ENCODE data around the gene PEPD. TPM values are rescaled to one million over a fixed set of nuclear protein-coding genes. Genes with fewer than 3 reads are reported as not detected.

The PEPD gene
- polyA plus RNA-seq, 6 donors from 2014 or later, result 83.7 to 143 (median 95.4) TPM

- ATAC-seq (ENCODE audit: low read depth in 2 of 2) (no peak), DNase-seq (no peak)
- Mint-ChIP-seq H3K4me1 (peaks cover 7 to 14% (median 8%) of the 10 kb centered on the region in 3 donors), H3K9me3 (no peaks in the 10 kb centered on the region), H3K4me3 (peak overlapping the region in 1 of 8 donors; percentile 15), H3K27me3 (no peaks in the 10 kb centered on the region), H3K27ac (peak overlapping the region in 1 of 6 donors; percentile 72), H3K36me3 (no peaks in the 10 kb centered on the region)
Observed at GRCh38 chr19:33414667-33415605, 106.7 kb downstream of the PEPD start.

GRCh38 chr19:33413868-33414666 is 107.5 kb downstream of the PEPD start:
- Mint-ChIP-seq H3K4me1 (peaks cover 7 to 14% (median 8%) of the 10 kb centered on the region in 3 donors), H3K27me3 (no peaks in the 10 kb centered on the region), H3K4me3 (no peak overlapping the region), H3K27ac (no peak overlapping the region), H3K9me3 (no peaks in the 10 kb centered on the region), H3K36me3 (no peaks in the 10 kb centered on the region)
- ATAC-seq (ENCODE audit: low read depth in 2 of 2), result no peak
- DNase-seq, result no peak

GRCh38 chr19:33413426-33413725 is 108.2 kb downstream of the PEPD start:
- DNase-seq, result no peak
- no peak overlapping the region for H3K4me3 Mint-ChIP-seq
- peaks cover 7 to 14% (median 8%) of the 10 kb centered on the region in 3 donors for H3K4me1 Mint-ChIP-seq
- H3K9me3 Mint-ChIP-seq, result no peaks in the 10 kb centered on the region
- H3K27ac Mint-ChIP-seq, result no peak overlapping the region
- no peak for ATAC-seq (ENCODE audit: low read depth in 2 of 2)
- no peaks in the 10 kb centered on the region for H3K36me3 Mint-ChIP-seq
- no peaks in the 10 kb centered on the region for H3K27me3 Mint-ChIP-seq

- no peak for DNase-seq
- no peak for ATAC-seq (ENCODE audit: low read depth in 2 of 2)
- Mint-ChIP-seq H3K36me3 (no peaks in the 10 kb centered on the region), H3K4me1 (peaks cover 7 to 14% (median 8%) of the 10 kb centered on the region in 3 donors), H3K4me3 (no peak overlapping the region), H3K27ac (peak overlapping the region in 2 of 6 donors; percentile 76 to 88), H3K9me3 (no peaks in the 10 kb centered on the region), H3K27me3 (no peaks in the 10 kb centered on the region)
Observed at GRCh38 chr19:33412601-33413425, 108.8 kb downstream of the PEPD start.

GRCh38 chr19:33411621-33412180 is 109.9 kb downstream of the PEPD start:
- Mint-ChIP-seq H3K36me3 (no peaks in the 10 kb centered on the region), H3K27me3 (no peaks in the 10 kb centered on the region), H3K9me3 (no peaks in the 10 kb centered on the region), H3K4me1 (peaks cover 5 to 10% (median 6%) of the 10 kb centered on the region in 3 donors), H3K27ac (no peak overlapping the region), H3K4me3 (no peak overlapping the region)
- DNase-seq (no peak), ATAC-seq (ENCODE audit: low read depth in 2 of 2) (no peak)

- ATAC-seq (ENCODE audit: low read depth in 2 of 2), result no peak
- H3K4me1 Mint-ChIP-seq, result peaks cover 0 to 6% (median 0%) of the 10 kb centered on the region in 3 donors
- H3K9me3 Mint-ChIP-seq, result no peaks in the 10 kb centered on the region
Observed at GRCh38 chr19:33410915-33411401, 110.6 kb downstream of the PEPD start.

GRCh38 chr19:33409906-33410685 is 111.5 kb downstream of the PEPD start:
- Mint-ChIP-seq H3K27ac (no peak overlapping the region), H3K36me3 (no peaks in the 10 kb centered on the region), H3K4me3 (no peak overlapping the region), H3K27me3 (no peaks in the 10 kb centered on the region), H3K9me3 (no peaks in the 10 kb centered on the region), H3K4me1 (peaks cover 0 to 6% (median 0%) of the 10 kb centered on the region in 3 donors)
- ATAC-seq (ENCODE audit: low read depth in 2 of 2), result no peak
- DNase-seq, result no peak

More at GRCh38 chr19:33410915-33411401, 110.6 kb downstream of the PEPD start:
- Mint-ChIP-seq H3K4me3 (peak overlapping the region in 1 of 8 donors; percentile 16), H3K27ac (no peak overlapping the region), H3K36me3 (no peaks in the 10 kb centered on the region), H3K27me3 (no peaks in the 10 kb centered on the region)
- DNase-seq, result no peak

GRCh38 chr19:33408538-33409434 is 112.8 kb downstream of the PEPD start:
- Mint-ChIP-seq H3K9me3 (no peaks in the 10 kb centered on the region), H3K36me3 (no peaks in the 10 kb centered on the region), H3K4me3 (no peak overlapping the region), H3K27ac (no peak overlapping the region), H3K4me1 (peaks cover 0 to 6% (median 0%) of the 10 kb centered on the region in 3 donors), H3K27me3 (no peaks in the 10 kb centered on the region)
- DNase-seq (no peak), ATAC-seq (ENCODE audit: low read depth in 2 of 2) (no peak)

GRCh38 chr19:33408116-33408515 is 113.5 kb downstream of the PEPD start:
- Mint-ChIP-seq H3K36me3 (no peaks in the 10 kb centered on the region), H3K27ac (no peak overlapping the region), H3K4me3 (no peak overlapping the region), H3K4me1 (peaks cover 0 to 6% (median 0%) of the 10 kb centered on the region in 3 donors), H3K27me3 (no peaks in the 10 kb centered on the region), H3K9me3 (no peaks in the 10 kb centered on the region)
- DNase-seq (no peak), ATAC-seq (ENCODE audit: low read depth in 2 of 2) (no peak)

- DNase-seq, result no peak
- Mint-ChIP-seq H3K9me3 (no peaks in the 10 kb centered on the region), H3K4me1 (peaks cover 0 to 3% (median 0%) of the 10 kb centered on the region in 3 donors)
Observed at GRCh38 chr19:33407716-33408115, 113.9 kb downstream of the PEPD start.

GRCh38 chr19:33407140-33407551 is 114.4 kb downstream of the PEPD start:
- H3K4me1 Mint-ChIP-seq, result no peaks in the 10 kb centered on the region
- H3K36me3 Mint-ChIP-seq, result no peaks in the 10 kb centered on the region
- DNase-seq (peak; percentile 8), ATAC-seq (ENCODE audit: low read depth in 2 of 2) (peak in 1 of 2 donors; percentile 21)
- no peaks in the 10 kb centered on the region for H3K9me3 Mint-ChIP-seq
- H3K27ac Mint-ChIP-seq, result no peak overlapping the region
- H3K4me3 Mint-ChIP-seq, result no peak overlapping the region
- H3K27me3 Mint-ChIP-seq, result no peaks in the 10 kb centered on the region

More at GRCh38 chr19:33407716-33408115, 113.9 kb downstream of the PEPD start:
- ATAC-seq (ENCODE audit: low read depth in 2 of 2), result no peak
- H3K4me3 Mint-ChIP-seq, result no peak overlapping the region
- H3K27ac Mint-ChIP-seq, result no peak overlapping the region
- H3K36me3 Mint-ChIP-seq, result no peaks in the 10 kb centered on the region
- H3K27me3 Mint-ChIP-seq, result no peaks in the 10 kb centered on the region
